ENCODE data around the gene GLRX5. TPM values are rescaled to one million over a fixed set of nuclear protein-coding genes. Genes with fewer than 3 reads are reported as not detected.

Gene GLRX5
- total RNA-seq: 38.5 TPM

GRCh38 chr14:95534299-95535225, at the start of gene GLRX5:
GLRX5 (plus strand) TSS chr14:95535050; CDS start chr14:95535090, 40 bp downstream.

GRCh38 chr14:95516554-95517181, 18.2 kb upstream of the GLRX5 start, which contains the start of gene SYNE3:
SYNE3 (minus strand) TSS chr14:95516650; CDS start chr14:95475821, 40,829 bp downstream.

Small RNA genes lying within 50 kb of the gene (small RNA-seq; reads per million reads assigned to genes)
- gene SCARNA13: 6.6 reads per million, percentile 92 among the genes with 10 or more reads in this experiment

Other genes starting within 250 kb of the GLRX5 start
- gene CLMN, start 215.1 kb upstream of the GLRX5 start, total RNA-seq: 3.2 TPM
- gene SYNE3, start 18.4 kb upstream of the GLRX5 start, total RNA-seq: 4.6 TPM
- not detected for gene TCL1B, start 151.4 kb downstream of the GLRX5 start, total RNA-seq
- gene TCL1A, start 179.1 kb downstream of the GLRX5 start, total RNA-seq: not detected